Activated CD4-positive, CD25-positive, alpha-beta regulatory T cell (primary cell): ENCODE measurements around the gene RPS15A.
A peak's percentile ranks its signal among the peaks of the same experiment; 100 is the strongest.
"Not testable (repeated sequence)": the region's sequence is repeated elsewhere in the genome, so short reads cannot be mapped to it uniquely, and the experiment has no call there.

ENCODE experiments used
- DNase-seq, 4 experiments: peaks; one replicate each; lab custom pipeline; 2025; lab: John Stamatoyannopoulos, UW

RPS15A gene

GRCh38 chr16:18796377-18796776 is 6.2 kb upstream of the RPS15A start:
- DNase-seq = no peak

- DNase-seq = no peak
Observed at GRCh38 chr16:18792836-18793433, 2.8 kb upstream of the RPS15A start.

- no peak for DNase-seq
Observed at GRCh38 chr16:18789515-18789849, 652 bp downstream of the RPS15A start.

DNA sequence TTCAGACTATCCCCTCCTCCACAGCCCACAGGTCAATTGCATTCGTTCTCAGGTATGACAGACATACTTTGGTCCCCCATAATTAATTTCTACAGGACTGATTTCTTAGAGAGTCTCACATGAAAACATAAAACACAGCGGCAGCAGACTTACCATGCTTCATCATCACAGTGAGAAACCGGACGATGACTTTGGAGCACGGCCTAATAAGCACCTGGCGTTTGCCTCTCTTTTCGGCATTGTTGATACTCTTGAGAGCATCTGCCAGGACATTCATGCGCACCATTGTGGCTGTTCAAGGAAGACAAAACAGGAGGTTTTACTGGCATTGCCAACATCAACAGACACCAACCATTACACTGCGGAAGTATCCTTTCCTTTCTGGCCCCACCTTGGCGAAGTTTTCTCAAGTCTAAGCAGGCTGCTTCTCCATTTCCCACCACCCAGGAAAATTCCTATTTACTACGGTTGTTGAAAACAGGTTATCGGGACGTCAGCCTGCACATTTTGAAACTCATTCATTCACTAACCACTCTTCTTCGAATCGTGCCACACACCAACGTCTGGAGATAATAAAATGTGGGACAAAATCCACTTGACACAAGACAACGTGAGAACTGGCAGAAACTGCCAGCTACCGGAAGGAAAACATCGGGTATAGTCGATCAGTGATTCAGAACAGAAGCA is 1.2 kb downstream of the RPS15A start:
- no peak for DNase-seq

DNA sequence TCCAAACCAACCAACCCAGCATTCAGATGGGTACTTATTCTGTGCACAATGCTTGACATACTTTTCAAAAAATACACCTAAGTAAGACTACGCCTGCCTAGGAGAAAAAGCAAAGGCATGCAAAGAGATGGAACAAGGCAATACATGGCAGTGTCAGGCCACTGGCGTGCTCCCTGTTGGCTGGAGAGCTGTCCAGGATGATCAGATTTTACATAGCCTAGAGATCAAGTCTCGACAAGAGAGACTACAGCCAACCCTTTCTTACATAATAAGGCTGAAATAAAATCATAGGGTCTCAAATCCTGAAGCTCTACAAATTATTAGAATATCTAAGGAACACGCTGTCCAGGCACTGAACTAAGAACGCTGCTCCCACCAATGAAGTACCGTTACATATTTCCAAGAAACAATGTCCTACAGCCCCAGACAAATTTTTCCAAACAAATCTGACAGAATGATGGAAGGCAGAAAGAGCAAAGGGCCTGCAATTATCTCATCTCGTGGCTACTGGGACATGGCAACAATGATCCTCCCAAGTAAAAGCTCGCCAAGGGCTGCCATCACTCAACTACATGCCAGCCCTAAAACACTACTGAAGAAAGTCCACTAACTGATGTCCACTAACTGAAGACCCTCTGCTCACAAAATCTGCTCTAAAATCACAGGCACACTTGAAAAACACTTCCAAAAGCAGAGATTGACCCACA is 5.1 kb downstream of the RPS15A start:
- no peak for DNase-seq

DNA sequence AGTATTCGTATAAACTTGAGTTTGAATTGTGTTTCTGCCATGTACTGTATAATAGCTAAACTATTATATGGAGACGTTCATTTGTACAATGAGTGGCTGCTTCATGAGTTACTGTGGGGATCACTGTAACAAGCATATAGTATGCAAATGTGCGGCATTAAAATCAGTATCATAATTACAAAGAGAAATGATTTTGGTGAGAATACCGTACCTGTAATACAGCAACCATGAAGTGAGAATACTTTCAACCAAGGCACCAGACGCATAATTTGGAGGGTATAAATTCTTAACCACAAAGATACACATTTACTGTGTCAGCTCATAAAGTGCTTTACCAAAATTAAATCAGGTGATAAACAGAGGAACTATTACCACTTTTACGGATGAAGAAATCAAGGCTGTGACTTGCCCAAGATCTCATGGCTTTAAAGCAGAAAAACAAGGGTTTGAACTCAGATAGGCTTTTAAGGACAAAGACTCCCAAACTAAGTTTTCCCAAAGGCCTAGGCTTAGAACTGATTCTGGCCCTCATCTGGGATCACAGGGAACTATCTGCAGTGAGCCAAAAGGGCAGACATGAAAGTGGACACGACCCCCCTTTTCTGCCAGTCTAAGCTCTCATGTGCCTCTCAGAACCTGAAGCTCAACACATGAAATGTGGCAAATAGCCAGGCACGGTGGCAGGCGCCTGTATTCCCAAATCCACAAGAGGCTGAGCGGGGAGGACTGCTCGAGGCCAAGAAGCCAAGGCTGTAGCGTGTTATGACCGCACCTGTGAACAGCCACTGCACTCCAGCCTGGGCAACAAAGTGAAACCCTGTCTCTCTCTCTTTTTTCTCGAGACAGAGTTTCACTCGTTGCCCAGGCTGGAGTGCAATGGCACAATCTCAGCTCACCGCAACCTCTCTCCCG is 6.4 kb downstream of the RPS15A start:
- DNase-seq = no peak

DNA sequence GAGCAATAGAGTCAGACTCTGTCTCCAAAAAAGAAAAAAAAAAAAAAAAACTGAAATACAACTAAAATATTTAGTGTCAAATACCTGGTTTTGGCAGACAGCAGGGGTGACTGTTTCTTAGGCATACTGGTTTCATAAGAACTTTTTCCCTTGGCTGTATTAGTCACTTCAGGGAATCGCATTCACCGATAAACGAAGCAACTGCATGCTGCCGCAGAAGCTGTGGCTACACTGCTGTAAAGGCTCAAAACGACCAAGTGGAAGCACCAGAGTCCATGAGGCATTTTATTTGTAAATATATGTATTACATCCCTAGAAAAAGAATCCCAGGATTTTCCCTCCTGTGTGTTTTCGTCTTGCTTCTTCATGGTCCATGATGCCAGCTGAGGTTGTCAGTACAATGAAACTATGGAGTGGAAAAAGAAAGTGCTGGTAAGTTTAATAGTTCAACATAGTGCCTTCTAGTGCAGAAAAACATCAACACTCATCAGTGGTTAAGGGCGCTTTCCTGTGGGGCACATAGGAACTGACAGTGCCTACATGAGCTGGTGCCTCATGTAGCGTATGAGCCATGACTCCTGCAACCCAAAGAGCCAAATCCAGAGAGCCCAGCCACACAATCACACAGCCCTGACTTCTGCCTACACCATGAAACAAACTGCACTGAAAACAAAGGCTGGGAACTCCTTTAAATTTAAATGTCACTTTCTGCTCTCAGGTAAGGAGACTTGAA is 7.3 kb downstream of the RPS15A start:
- no peak for DNase-seq

DNA sequence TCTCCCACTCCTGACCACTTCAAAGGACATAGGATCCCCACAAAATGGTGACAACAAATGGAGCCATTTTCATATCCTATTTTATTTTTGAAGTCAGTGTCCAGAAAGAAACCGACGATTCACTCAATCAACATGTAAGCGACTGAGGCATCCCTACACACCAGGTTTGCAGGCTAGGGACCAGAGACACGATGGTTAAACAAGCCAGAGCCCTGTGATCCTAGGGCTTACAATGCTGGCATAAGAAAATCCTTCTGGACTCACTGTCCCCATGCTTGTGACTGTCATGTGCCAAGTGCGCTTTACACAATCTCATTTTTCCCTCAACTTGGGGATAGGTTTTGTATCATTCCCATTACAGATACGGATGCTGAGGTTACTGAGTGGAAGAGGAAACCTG is 8.9 kb downstream of the RPS15A start:
- not testable (repeated sequence) for DNase-seq

DNA sequence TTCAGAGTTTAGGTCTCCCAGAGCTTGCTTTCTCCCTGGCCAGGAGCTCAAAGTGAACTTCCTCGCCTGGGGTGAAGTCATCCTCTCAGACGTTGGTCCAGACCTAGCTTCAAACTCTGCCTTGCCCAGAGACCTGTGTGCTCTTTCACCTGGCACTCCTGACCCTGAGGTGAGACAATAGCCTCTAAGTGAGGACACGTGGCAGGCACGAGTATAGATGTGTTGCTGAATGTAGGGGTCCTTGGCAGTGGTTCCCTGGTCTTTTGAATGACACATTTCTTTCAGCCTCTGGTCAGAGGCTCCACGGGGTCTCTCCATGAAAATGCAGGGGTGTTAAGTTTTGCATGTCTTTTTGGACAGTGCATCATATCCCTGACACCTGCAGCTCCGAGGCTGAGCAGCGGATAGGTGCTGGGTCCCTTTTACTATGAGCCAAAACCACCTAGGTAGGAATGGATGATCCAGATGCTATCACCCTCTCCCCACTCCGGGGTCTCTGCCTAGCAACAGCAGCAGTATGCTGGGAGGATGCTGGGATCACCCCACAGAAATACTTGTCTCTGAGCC is 9.6 kb downstream of the RPS15A start:
- DNase-seq = not testable (repeated sequence)

DNA sequence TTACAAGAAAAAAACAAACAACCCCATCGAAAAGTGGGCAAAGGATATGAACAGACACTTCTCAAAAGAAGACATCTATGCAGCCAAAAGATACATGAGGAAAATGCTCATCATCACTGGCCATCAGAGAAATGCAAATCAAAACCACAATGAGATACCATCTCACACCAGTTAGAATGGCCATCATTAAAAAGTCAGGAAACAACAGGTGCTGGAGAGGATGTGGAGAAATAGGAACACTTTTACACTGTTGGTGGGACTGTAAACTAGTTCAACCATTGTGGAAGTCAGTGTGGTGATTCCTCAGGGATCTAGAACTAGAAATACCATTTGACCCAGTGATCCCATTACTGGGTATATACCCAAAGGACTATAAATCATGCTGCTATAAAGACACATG is 12.5 kb downstream of the RPS15A start:
- DNase-seq = not testable (repeated sequence)

DNA sequence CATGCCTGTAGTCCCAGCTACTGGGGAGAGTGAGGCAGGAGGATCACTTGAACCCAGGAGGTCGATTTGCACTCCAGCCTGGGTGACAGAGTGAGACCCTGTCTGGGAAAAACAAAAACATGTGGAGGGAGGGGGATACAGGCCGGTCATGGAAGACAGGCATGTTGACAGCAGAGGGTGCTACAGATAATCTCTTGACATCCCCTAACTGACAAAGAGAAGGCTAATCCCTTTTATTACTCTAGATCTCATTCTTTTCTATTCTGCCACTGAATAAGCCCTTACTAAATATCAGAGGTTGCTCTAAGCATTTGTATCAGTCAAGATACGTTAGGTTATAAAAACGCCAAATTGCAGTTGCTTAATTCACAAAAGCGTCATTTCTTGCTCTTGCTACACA is 13.8 kb downstream of the RPS15A start:
- DNase-seq = not testable (repeated sequence)

DNA sequence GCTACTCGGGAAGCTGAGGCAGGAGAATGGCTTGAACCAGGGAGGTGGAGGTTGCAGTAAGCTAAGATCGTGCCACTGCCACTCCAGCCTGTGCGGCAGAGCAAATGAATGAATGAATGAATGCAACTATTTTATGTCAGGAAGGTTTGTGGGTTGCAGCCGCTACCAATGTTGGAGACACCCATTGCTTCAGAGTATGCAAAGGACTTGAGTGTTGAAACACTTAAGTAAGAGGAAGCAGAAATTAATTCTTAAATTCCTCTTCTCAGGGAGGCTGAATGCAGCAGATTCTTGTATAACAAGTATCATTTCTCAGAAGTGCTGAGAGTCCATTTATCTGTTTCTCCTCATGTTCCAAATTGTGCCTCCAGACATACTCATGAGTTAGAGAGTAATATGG is 15.5 kb downstream of the RPS15A start:
- not testable (repeated sequence) for DNase-seq

DNA sequence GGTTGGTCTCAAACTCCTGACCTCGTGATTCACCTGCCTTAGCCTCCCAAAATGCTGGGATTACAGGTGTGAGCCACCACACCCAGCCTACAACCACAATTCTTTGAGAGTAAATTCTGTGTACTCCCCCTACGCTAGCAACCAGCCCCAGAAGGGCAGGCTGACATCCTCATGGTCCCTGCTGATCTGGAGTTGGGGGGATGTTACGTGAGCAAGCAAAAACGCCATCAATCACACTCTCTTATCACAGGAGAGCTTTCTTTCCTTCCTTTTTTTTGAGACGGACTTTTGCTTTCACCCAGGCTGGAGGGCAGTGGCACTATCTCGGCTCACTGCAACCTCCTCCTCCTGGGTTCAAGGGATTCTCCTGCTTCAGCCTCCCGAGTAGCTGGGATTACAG is 18.0 kb downstream of the RPS15A start:
- not testable (repeated sequence) for DNase-seq

GRCh38 chr16:18770336-18770962 is 19.7 kb downstream of the RPS15A start:
- DNase-seq = not testable (repeated sequence)

GRCh38 chr16:18767217-18767616 is 22.9 kb downstream of the RPS15A start:
- DNase-seq = peak in 1 of 4 experiments; percentile 2

DNA sequence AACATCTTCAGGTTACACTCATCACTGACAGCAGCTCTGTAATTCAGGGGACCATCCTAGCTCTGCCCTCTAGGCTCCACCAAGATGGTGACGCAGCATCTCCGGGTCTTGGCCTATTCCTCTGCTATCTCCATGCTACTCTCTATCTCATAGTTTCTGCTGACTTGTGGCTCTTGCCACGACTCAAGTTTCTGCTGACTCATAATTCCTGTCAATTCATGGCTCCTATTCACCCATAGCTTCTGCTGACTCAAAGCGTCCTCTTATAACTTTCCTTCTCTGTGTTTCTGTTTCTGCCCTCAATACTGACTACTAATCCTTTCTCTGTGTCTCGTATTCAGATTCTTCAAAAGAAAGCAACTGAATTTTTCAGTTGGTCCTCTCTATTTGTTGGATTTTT is 27.4 kb downstream of the RPS15A start:
- DNase-seq = not testable (repeated sequence)

DNA sequence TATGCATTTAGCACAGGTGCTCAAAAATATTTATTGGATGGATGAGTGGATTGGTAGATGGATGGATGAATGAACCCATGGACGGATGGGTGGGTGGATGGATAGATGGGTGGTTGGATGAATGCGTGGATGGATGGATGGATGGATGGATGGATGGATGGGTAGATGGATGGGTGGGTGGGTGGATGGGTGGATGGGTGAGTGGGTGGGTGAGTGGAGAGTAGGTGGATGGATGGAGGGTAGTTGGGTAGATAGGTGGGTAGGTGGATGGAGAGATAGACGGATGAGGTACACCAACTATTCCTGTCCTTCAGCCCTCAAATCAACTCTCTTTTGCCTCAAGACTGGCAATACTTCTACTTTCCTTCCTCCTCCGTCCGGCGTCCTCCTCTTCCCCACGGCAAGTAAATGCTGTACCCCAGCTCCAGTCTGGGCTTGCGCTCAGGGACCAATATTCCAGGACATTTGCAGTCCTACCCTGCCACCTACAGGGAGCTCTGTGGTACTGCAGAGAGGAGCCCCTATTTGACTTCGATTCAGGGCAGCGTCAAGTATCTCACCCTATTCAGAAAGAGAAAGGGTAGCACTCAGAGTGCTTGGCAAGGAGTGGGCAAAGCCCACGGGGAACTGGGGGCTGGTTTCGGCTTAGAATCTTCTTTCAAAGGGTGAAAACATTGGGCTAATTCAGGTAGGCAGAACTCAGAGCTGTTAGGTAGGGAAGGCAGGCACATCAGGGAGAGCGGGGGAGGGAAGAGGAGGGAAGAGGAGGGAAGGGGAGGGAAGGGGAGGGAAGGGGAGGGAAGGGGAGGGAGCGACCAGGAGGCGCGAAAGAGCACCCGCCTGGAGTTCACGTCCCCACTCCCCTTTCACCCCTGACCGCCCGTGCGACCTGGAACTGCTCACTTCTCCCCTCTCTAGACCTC is 30.3 kb downstream of the RPS15A start:
- DNase-seq = not testable (repeated sequence)

DNA sequence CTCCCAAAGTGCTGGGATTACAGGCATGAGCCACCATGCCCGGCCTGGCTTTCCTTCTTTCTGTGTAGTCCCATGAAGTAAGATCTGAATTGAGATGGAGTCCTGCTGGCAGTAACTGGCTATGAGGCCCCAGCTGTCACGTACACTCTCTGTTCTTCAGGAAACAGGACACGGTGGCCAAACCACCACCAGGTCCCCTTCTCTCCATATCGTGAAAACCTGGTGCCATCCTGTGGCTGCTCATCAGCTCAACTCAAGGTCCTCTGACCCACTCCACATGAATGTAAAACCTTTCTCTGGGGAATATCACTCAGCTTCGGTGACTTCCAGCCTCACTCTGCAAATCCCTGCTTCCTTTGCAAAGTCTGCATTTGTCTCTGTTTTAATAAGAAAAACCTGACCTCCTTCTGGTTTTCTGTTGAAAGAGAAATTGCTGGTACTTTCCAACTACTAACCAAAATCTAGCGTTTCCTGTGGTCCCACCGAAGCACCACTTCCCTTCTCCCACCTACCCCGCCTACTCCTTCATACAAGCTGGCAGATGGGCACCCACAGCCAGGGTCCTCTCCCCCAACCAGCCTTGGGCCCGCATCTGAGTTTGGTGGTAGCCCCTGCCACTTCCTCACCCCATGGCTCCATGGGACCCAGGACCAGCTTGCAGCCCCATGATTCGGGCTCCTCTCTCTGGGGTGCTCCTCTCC is 32.0 kb downstream of the RPS15A start:
- DNase-seq = not testable (repeated sequence)

DNA sequence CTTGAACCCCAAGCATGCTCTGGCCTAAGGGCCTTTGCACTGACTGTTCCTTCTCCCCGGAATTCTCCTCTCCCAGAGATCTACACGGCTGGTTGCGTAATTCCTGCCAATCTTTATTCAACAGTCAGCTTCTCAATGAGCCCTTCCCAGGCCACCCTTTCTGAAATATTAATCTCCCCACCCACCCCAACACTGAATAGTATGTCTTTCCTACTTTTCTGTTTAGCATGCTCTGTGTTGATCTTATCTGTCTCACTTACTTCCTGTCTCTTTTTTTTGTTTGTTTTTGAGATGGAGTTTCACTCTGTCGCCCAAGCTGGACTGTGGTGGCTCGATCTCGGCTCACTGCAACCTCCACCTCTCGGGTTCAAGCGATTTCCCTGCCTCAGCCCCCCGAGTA is 33.5 kb downstream of the RPS15A start:
- DNase-seq = not testable (repeated sequence)
